Panc1 (cell line): Measurements from ENCODE around the gene ING2. TPM values are rescaled to one million over a fixed set of nuclear protein-coding genes. Genes with fewer than 3 reads are reported as not detected.

Experiments used
- ATAC-seq: fragments of 200-7000 bp; cut with Tn5 transposase; 2 replicates; pipeline ENCODE4 v1.9.1; 2020; ENCODE audit warnings: mild to moderate bottlenecking, moderate library complexity
- BruUV-seq: library from RNA; stranded (reverse); fragments of 400-500 nt; replicated peaks from 2 replicates; lab custom pipeline; 2021; lab: Mats Ljungman, UMichigan
- CTCF ChIA-PET: fragments of 300-600 bp; sonication (Branson Sonifier 250); formaldehyde crosslinking; loops from one replicate; lab custom pipeline; 2022; ENCODE audit warnings: antibody characterized with exemption; lab: Charles Lee
- POLR2A ChIA-PET: fragments of 300-600 bp; sonication (Branson Sonifier 250); formaldehyde crosslinking; loops from one replicate; lab custom pipeline; 2022; ENCODE audit warnings: antibody characterized with exemption; lab: Charles Lee
- DNase-seq: peaks from one replicate; pipeline ENCODE4 v3.0.0-alpha.2; 2010; ENCODE audit warnings: low read depth, low spot score
- H3K27ac ChIP-seq: 2 replicates; pipeline ENCODE4 v1.5.1; 2011; ENCODE audit warnings: mild to moderate bottlenecking, low read length, inconsistent platforms
- H3K27me3 ChIP-seq: fragments of 200-500 bp; sonication (Bioruptor generic); 2 replicates; pipeline ENCODE4 v1.6.0; 2014; ENCODE audit warnings: low read length, inconsistent platforms; ENCODE audit not compliant: control insufficient read depth, insufficient read depth
- H3K36me3 ChIP-seq: fragments of 200-500 bp; sonication (Bioruptor generic); 2 replicates; pipeline ENCODE4 v1.5.1; 2014; ENCODE audit warnings: inconsistent platforms, mild to moderate bottlenecking, low read length, moderate library complexity; ENCODE audit not compliant: control insufficient read depth, insufficient read depth
- H3K4me1 ChIP-seq: 2 replicates; pipeline ENCODE4 v1.5.1; 2011; ENCODE audit warnings: inconsistent platforms, mild to moderate bottlenecking, low read length, moderate library complexity; ENCODE audit not compliant: control insufficient read depth, insufficient read depth
- H3K4me3 ChIP-seq, 2 experiments: 2 replicates each; pipeline ENCODE4 v1.5.1; 2011 to 2012; ENCODE audit warnings: low read depth in 2 of 2, low read length in 2 of 2, mild to moderate bottlenecking in 2 of 2, inconsistent platforms in 1 of 2, moderate library complexity in 1 of 2
- H3K9me3 ChIP-seq: fragments of 200-500 bp; sonication (Bioruptor generic); 2 replicates; pipeline ENCODE4 v1.5.1; 2014; ENCODE audit warnings: low read depth, mild to moderate bottlenecking, inconsistent platforms, low read length, moderate library complexity; ENCODE audit not compliant: control insufficient read depth, insufficient read depth
- POLR2AphosphoS5 ChIP-seq: IDR thresholded peaks from 2 replicates; pipeline ENCODE4 v1.6.1; 2012; ENCODE audit warnings: mild to moderate bottlenecking, low read depth, low read length, moderate library complexity
- SIN3A ChIP-seq: IDR thresholded peaks from 2 replicates; pipeline ENCODE4 v1.6.1; 2012; ENCODE audit warnings: low read depth, mild to moderate bottlenecking, low read length, moderate library complexity, borderline replicate concordance; ENCODE audit not compliant: insufficient read depth
- TCF7L2 ChIP-seq: IDR thresholded peaks from 2 replicates; pipeline ENCODE4 v1.6.1; 2011; ENCODE audit warnings: mild to moderate bottlenecking, low read depth, low read length, inconsistent platforms
- in situ Hi-C: cut with HindIII; loops from 2 replicates; pipeline ENCODE4 v1.10.0; 2016; ENCODE audit warnings: low sequenced_read_pairs, low pct_unique_long_range_greater_than_20kb
- intact Hi-C: fragments of 100-400 bp; cut with micrococcal nuclease; formaldehyde crosslinking; loops from one replicate; pipeline ENCODE4 v1.10.0; 2022; ENCODE audit not compliant: unreplicated experiment
- total RNA-seq: library from RNA; stranded (reverse); gene quantifications from one replicate; pipeline ENCODE4 v1.2.1, GENCODE V29; 2021; ENCODE audit not compliant: unreplicated experiment
- TF ChIP-seq, protein P1 (sequence below): fragments of 450-650 bp; IDR thresholded peaks from 2 replicates; pipeline ENCODE4 v1.5.1; 2017; ENCODE audit warnings: mild to moderate bottlenecking
- TF ChIP-seq, protein P2 (sequence below), 2 experiments: IDR thresholded peaks; 2 replicates each; pipeline ENCODE4 v1.6.1; 2011 to 2012; ENCODE audit warnings: low read depth in 2 of 2, control low read depth in 1 of 2, low read length in 1 of 2, mild to moderate bottlenecking in 1 of 2, moderate library complexity in 1 of 2; ENCODE audit not compliant: insufficient read depth in 1 of 2

ING2 gene
- total RNA-seq, 1 experiment from 2014 or later, result 11.8 TPM

DNA sequence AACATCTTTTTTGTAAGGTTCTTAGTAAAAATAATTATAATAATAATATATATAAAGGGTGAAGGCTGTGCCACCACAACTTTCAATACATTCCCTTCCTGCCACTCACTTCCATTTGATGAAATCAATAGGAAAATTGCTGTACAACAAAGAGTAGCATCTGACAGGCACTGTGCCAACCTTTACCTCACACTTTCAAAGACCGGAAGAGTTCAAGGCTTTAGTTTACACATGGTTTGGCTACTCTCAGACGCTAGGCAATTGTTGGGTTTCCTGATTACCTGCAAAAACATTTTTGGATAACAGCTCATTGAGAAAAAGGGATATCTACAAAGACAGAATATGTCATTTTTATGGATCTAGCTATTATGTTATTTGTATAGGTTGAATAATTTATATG, 5.5 kb upstream of the ING2 start:
- ChIA-PET POLR2A (interaction anchor here (0.7 kb wide), 1 partner anchor 1130 kb away, joined by 5 read pairs; no protein-coding TSS in a partner anchor), CTCF (no interaction called here)
- in situ Hi-C loops (no loop called here), intact Hi-C loops (no loop called here)
- ATAC-seq (no peak), DNase-seq (no peak)
- H3K27ac ChIP-seq, result no peak overlapping the region
- H3K4me1 ChIP-seq, result peaks cover 5% of the 10 kb centered on the region; the same call in 1 of the 2 replicates
- H3K4me3 ChIP-seq, result no peak overlapping the region
- no peaks in the 10 kb centered on the region for H3K36me3 ChIP-seq
- H3K9me3 ChIP-seq, result no peaks in the 10 kb centered on the region
- no peaks in the 10 kb centered on the region for H3K27me3 ChIP-seq
- BruUV-seq, result no TSS peak
- TF ChIP-seq SIN3A, result no peak
- TF ChIP-seq, protein P1, sequence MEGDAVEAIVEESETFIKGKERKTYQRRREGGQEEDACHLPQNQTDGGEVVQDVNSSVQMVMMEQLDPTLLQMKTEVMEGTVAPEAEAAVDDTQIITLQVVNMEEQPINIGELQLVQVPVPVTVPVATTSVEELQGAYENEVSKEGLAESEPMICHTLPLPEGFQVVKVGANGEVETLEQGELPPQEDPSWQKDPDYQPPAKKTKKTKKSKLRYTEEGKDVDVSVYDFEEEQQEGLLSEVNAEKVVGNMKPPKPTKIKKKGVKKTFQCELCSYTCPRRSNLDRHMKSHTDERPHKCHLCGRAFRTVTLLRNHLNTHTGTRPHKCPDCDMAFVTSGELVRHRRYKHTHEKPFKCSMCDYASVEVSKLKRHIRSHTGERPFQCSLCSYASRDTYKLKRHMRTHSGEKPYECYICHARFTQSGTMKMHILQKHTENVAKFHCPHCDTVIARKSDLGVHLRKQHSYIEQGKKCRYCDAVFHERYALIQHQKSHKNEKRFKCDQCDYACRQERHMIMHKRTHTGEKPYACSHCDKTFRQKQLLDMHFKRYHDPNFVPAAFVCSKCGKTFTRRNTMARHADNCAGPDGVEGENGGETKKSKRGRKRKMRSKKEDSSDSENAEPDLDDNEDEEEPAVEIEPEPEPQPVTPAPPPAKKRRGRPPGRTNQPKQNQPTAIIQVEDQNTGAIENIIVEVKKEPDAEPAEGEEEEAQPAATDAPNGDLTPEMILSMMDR, result no peak
- TF ChIP-seq, protein P2, sequence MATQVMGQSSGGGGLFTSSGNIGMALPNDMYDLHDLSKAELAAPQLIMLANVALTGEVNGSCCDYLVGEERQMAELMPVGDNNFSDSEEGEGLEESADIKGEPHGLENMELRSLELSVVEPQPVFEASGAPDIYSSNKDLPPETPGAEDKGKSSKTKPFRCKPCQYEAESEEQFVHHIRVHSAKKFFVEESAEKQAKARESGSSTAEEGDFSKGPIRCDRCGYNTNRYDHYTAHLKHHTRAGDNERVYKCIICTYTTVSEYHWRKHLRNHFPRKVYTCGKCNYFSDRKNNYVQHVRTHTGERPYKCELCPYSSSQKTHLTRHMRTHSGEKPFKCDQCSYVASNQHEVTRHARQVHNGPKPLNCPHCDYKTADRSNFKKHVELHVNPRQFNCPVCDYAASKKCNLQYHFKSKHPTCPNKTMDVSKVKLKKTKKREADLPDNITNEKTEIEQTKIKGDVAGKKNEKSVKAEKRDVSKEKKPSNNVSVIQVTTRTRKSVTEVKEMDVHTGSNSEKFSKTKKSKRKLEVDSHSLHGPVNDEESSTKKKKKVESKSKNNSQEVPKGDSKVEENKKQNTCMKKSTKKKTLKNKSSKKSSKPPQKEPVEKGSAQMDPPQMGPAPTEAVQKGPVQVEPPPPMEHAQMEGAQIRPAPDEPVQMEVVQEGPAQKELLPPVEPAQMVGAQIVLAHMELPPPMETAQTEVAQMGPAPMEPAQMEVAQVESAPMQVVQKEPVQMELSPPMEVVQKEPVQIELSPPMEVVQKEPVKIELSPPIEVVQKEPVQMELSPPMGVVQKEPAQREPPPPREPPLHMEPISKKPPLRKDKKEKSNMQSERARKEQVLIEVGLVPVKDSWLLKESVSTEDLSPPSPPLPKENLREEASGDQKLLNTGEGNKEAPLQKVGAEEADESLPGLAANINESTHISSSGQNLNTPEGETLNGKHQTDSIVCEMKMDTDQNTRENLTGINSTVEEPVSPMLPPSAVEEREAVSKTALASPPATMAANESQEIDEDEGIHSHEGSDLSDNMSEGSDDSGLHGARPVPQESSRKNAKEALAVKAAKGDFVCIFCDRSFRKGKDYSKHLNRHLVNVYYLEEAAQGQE (IDR thresholded peaks at IDR 0.05; ENCODE audit: insufficient read depth in 1 of 2, low read depth in 2 of 2, low read length in 1 of 2), result no peak
- no peak for TF ChIP-seq POLR2AphosphoS5
- TF ChIP-seq TCF7L2, result no peak

DNA sequence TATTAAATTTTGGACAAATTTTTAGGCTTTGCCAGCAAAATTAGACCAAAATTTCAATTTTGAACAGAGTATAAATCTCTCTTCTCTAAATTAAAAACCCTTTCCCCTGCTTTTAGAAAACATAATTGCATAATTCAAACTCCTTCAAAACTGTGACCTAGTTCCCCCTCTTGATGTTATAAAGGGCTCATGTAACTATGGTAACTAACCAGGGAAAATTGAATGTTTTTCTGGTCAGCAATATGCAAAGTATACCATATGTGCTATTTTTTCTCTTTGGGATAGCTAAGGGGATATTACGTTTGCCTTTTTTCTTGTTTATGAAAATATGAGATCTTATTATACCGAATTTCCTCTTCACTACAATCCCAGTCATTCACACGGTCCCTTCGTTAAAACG, 5.1 kb upstream of the ING2 start:
- peaks cover 5% of the 10 kb centered on the region; the same call in 1 of the 2 replicates for H3K4me1 ChIP-seq
- H3K27ac ChIP-seq, result no peak overlapping the region
- CTCF ChIA-PET, result no interaction called here
- POLR2A ChIA-PET, result no interaction called here
- intact Hi-C loops (loop anchor here (10.0 kb wide), 2 partner anchors 105 to 135 kb away; no protein-coding TSS in a partner anchor), in situ Hi-C loops (no loop called here)
- H3K4me3 ChIP-seq, result no peak overlapping the region
- H3K9me3 ChIP-seq, result no peaks in the 10 kb centered on the region
- DNase-seq (no peak), ATAC-seq (no peak)
- H3K27me3 ChIP-seq, result no peaks in the 10 kb centered on the region
- H3K36me3 ChIP-seq, result no peaks in the 10 kb centered on the region
- TF ChIP-seq, protein P1, result no peak
- TF ChIP-seq, protein P2 (IDR thresholded peaks at IDR 0.05; ENCODE audit: insufficient read depth in 1 of 2, low read depth in 2 of 2, low read length in 1 of 2), result no peak
- TF ChIP-seq TCF7L2, result no peak
- no TSS peak for BruUV-seq
